Measurements from ENCODE around the gene JAKMIP1.

JAKMIP1 gene

GRCh38 chr4:6200011-6200921, at the start of gene JAKMIP1:
Gene JAKMIP1 (minus strand): TSS chr4:6200549. CDS start chr4:6112850, 87,699 bp downstream.
- peak; percentile 92 for DNase-seq (ENCODE audit: low spot score)

GRCh38 chr4:6248394-6248793, 48.0 kb upstream of the JAKMIP1 start:
- DNase-seq (ENCODE audit: low spot score): no peak

GRCh38 chr4:6246170-6246634, 45.9 kb upstream of the JAKMIP1 start:
- DNase-seq (ENCODE audit: low spot score): no peak

- no peak for DNase-seq (ENCODE audit: low spot score)
These were observed 45.2 kb upstream of the JAKMIP1 start for GRCh38 chr4:6245246-6246169.

GRCh38 chr4:6242271-6243029, 42.1 kb upstream of the JAKMIP1 start:
- no peak for DNase-seq (ENCODE audit: low spot score)

GRCh38 chr4:6241062-6241845, 40.9 kb upstream of the JAKMIP1 start:
- DNase-seq (ENCODE audit: low spot score): no peak

DNA sequence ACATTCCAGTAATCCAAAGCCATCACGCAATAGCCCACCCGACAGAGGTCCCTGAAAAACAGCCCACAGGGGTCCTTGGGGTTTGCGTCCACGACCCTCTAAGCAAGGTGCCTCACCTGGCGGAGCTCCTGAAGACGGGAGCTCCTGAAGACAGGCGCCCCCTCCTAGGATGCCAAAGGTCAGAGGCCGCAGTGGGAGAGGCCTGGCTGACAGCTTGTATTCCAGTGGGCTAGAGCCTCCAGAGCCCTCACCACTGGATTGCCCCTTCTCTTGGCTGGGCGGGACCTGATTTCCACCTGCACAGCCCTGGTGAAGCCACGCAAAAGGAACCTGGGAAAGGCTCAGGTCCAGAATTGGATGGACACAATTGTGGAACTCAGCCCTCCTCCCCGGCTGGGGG, 39.6 kb upstream of the JAKMIP1 start:
- no peak for DNase-seq (ENCODE audit: low spot score)

- DNase-seq (ENCODE audit: low spot score): no peak
These were observed 39.1 kb upstream of the JAKMIP1 start for GRCh38 chr4:6239486-6239885.

DNA sequence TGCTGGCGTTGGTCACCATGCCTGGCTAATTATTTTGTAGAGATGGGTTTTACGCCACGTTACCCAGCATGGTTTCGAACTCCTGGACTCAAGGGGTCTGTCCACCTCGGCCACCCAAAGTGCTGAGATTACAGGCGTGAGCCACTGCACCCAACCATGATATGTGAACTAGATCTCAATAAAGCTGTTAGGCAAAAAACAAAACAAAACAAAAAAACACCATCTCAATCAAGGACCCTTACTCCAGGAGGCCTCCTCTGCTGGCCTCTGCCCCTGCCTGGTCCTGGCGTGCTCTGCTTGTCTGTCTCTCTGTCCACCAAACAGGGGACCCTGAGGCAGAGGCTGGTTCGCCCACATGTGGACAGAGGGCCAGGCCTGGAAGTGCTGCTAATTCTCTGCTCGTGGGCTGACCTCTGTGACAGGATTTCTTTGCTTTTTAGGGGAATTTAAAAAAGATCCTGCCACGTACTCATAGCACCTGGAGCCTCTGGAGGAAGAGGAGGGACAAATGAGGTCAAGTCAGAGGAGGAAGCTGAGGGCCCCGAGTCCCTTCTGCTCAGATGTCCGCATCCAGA, 36.6 kb upstream of the JAKMIP1 start:
- DNase-seq (ENCODE audit: low spot score): no peak

GRCh38 chr4:6235901-6236640, 35.7 kb upstream of the JAKMIP1 start:
- DNase-seq (ENCODE audit: low spot score): no peak

DNA sequence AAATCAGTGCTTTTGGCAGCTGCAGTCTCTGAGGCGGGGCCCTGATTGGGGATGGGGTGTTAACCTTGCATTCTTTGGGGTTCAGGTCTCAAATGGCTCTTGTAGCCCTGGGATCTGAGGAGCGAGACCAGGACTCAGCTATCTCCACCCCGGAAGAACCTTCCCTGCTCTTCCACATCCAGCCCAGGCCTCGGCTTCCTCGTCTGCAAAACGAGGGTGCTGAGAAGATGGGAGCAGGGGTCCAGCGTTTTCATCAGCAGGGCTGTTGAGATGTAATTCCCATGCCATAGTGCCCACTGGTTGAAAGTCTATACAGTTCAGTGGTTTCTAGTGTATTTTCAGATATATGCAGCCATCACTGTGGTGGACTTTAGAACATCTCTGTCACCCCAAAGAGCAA, 34.7 kb upstream of the JAKMIP1 start:
- no peak for DNase-seq (ENCODE audit: low spot score)

DNA sequence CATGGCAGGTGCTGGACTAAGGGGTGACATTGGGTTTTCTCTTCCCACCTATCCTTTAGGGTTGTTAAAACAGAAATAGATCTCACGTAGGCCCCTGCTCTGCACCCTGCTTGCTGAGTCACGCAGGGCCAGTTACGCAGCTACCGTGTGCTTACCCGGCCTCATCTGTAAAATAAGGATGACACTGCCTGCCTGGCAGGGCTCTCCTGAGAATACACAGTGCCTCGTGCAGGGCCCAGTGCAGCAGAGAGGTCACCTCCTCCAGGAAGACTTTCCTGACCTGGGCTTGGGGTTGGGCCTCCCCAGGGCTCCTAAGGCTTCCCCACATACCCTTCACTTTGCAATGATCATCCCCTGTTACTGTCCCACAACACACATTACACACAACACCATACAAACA, 33.6 kb upstream of the JAKMIP1 start:
- DNase-seq (ENCODE audit: low spot score): no peak

DNA sequence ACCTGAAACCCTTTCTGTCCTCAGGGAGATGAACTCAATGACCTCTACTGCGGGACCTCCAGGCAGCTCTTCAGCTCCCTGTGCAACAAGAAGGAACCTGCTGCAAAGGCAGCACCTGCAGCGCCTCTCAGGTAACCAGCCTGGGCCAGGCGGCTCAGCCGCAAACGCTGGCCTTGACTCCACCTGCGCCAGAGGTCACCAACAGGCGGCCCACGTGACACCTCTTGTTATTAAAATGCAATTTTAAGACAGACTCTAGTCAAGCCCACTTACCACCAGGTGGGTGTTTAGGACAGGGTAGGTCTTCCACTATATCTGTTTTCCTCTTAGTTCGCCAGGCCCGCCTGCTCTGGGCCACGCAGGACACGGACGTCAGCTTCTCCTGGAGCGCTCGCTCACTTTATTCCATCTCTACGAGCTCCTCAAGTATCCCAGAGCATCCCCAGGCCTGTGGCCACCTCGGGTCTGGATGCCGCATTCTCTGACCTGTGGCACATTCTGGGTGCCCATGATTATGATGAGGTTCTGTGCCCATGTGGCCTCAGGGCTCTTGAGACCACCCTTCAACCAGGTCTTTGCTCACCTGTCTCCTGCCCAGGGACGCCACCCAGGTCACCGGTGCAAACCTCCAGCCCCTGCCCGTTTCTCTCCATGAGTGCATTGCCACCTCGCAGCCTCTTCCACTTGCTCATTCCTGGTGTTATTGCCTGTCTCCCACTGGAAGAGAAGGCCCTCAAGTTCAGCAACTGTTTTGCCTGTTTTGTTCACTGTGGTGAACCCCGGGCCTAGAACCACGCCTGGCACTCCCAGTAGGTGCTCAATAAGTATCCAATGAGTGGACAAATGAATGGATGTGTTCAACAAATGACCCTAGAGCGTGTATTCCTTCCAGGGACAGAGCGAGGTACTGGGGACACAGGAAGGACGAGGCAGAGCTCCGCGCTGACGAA, 32.8 kb upstream of the JAKMIP1 start:
- DNase-seq (ENCODE audit: low spot score): no peak

DNA sequence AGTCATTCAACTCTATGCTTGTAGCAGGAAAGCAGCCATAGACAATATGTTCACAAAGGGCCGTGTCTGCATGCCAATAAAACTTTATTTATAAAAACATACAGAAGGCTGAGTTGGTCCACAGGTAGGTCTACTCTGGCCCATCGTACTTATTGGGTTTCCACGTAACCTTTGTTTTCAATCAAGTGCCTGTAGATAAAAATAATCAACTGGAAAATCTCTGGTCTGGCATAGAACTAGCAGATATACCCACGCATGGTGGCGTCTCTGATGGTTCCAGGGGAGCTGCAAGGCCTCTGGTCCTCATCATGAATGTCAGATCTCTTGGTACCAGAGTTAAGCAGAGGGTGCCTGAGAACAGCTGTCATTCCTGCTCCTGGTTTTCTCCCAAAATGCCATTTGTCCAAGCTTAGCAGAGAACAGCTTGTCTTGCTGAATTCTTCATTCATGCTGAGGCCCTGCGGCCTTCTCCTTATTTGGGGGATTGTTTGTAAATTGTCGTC, 31.4 kb upstream of the JAKMIP1 start:
- DNase-seq (ENCODE audit: low spot score): no peak

- no peak for DNase-seq (ENCODE audit: low spot score)
These were observed 30.7 kb upstream of the JAKMIP1 start for GRCh38 chr4:6230827-6231662.

DNA sequence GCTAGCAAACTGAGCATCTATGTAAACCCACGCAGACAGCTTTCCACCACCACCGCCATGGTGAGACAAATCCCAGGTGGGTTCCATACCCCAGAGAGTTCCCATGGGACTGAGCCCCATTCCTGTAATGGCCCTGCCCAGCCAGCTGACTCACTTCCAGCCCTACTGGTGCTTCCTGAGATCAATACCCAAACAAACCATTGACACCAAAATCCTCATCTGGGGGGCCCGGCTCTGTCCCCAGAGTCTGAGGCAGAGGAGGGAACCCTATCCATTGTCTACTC, 30.1 kb upstream of the JAKMIP1 start:
- no peak for DNase-seq (ENCODE audit: low spot score)

- no peak for DNase-seq (ENCODE audit: low spot score)
These were observed 29.5 kb upstream of the JAKMIP1 start for GRCh38 chr4:6229671-6230501.

Measured in AG08396 (cell line).